Gastroesophageal sphincter (tissue), 4 donors: ENCODE data around the gene SOX6. TPM values are rescaled to one million over a fixed set of nuclear protein-coding genes. Genes with fewer than 3 reads are reported as not detected.

Experiments used
- ATAC-seq: fragments of 150-250 bp; one replicate; pipeline ENCODE4 v1.9.1; 2016; ENCODE audit warnings: mild to moderate bottlenecking, moderate library complexity
- H3K27ac ChIP-seq, 4 donors: fragments of 200-600 bp; sonication (generic) in 3 of 4; 1 replicate in 3 of 4; 2 replicates in 1 of 4; pipeline ENCODE4 v1.5.1; 2016 to 2019
- H3K27me3 ChIP-seq: fragments of 200-600 bp; sonication (generic); one replicate; pipeline ENCODE4 v1.5.1; 2019
- H3K36me3 ChIP-seq, 2 donors: fragments of 200-600 bp; sonication (generic); one replicate each; pipeline ENCODE4 v1.5.1; 2019; ENCODE audit warnings: control low read depth in 1 of 2
- H3K4me1 ChIP-seq, 3 donors: fragments of 200-600 bp; sonication (generic); 1 replicate in 2 of 3; 2 replicates in 1 of 3; pipeline ENCODE4 v1.5.1; 2016 to 2019; ENCODE audit warnings: control low read depth in 2 of 3
- H3K4me3 ChIP-seq, 2 donors: fragments of 200-600 bp; sonication (generic); one replicate each; pipeline ENCODE4 v1.5.1; 2019; ENCODE audit warnings: mild to moderate bottlenecking in 1 of 2, moderate library complexity in 1 of 2
- H3K9me3 ChIP-seq, 3 donors: fragments of 200-600 bp; sonication (generic); one replicate each; pipeline ENCODE4 v1.5.1; 2017 to 2019; ENCODE audit warnings: control low read depth in 2 of 3
- EP300 ChIP-seq: sonication (generic); formaldehyde crosslinking; IDR thresholded peaks from one replicate; pipeline ENCODE4 v1.6.1; 2017; ENCODE audit warnings: antibody characterized with exemption, mild to moderate bottlenecking
- POLR2A ChIP-seq, 2 donors: fragments of 450-650 bp; IDR thresholded peaks; one replicate each; pipeline ENCODE4 v1.6.1; 2017; ENCODE audit warnings: antibody characterized with exemption in 2 of 2, mild to moderate bottlenecking in 2 of 2, moderate library complexity in 1 of 2
- POLR2AphosphoS5 ChIP-seq: sonication (generic); formaldehyde crosslinking; IDR thresholded peaks from one replicate; pipeline ENCODE4 v1.6.1; 2017; ENCODE audit warnings: antibody characterized with exemption
- WGBS, 2 donors: methylation state at CpG; one replicate each; pipeline ENCODE4 v1.1.5; 2018; ENCODE audit warnings: low coverage in 1 of 2; 5-methylcytosine and 5-hydroxymethylcytosine counted together
- total RNA-seq, 4 donors: library from RNA; depleted of rRNA; stranded (reverse); fragments of >200 nt; gene quantifications; one replicate each; pipeline ENCODE4 v1.1.0, GENCODE V29; 2016
- TF ChIP-seq, protein P1 (sequence below), 4 experiments: fragments of 200-600 bp in 2 of 4; fragments of 450-650 bp in 2 of 4; sonication (generic) in 1 of 4; IDR thresholded peaks; one replicate each; pipeline ENCODE4 v1.5.1; 2017 to 2019; ENCODE audit warnings: antibody characterized with exemption in 4 of 4, mild to moderate bottlenecking in 2 of 4, moderate library complexity in 2 of 4

Gene SOX6
- total RNA-seq, 4 donors from 2014 or later: 1.2 to 21.9 (median 6.5) TPM

DNA sequence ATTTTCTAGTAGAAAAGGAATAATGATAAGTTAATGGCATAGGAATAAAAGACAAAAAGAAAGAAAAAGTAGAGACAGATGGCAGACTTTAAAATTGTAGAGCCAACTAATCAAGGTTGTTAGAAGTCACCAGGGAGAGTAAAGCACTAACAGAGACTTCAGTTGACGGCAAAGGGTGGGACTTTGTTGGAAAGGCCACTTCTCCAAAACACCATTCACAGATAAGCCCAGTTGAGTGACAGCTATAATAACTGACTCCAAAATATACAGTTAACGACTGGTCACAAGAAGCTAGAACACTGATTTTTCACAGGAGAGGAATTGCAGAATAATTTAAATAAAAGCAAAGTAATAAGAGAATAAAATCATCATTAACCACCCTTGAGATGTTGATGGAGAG is 16.0 kb upstream of the SOX6 start:
- Histone ChIP-seq H3K27ac (no peak overlapping the region), H3K27me3 (no peaks in the 10 kb centered on the region), H3K4me3 (no peak overlapping the region), H3K9me3 (no peaks in the 10 kb centered on the region), H3K36me3 (no peaks in the 10 kb centered on the region), H3K4me1 (no peaks in the 10 kb centered on the region)
- no peak for ATAC-seq
- TF ChIP-seq POLR2AphosphoS5 (no peak), EP300 (no peak), POLR2A (IDR thresholded peaks at IDR 0.05) (no peak)
- TF ChIP-seq, protein P1, sequence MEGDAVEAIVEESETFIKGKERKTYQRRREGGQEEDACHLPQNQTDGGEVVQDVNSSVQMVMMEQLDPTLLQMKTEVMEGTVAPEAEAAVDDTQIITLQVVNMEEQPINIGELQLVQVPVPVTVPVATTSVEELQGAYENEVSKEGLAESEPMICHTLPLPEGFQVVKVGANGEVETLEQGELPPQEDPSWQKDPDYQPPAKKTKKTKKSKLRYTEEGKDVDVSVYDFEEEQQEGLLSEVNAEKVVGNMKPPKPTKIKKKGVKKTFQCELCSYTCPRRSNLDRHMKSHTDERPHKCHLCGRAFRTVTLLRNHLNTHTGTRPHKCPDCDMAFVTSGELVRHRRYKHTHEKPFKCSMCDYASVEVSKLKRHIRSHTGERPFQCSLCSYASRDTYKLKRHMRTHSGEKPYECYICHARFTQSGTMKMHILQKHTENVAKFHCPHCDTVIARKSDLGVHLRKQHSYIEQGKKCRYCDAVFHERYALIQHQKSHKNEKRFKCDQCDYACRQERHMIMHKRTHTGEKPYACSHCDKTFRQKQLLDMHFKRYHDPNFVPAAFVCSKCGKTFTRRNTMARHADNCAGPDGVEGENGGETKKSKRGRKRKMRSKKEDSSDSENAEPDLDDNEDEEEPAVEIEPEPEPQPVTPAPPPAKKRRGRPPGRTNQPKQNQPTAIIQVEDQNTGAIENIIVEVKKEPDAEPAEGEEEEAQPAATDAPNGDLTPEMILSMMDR (IDR thresholded peaks at IDR 0.05): no peak
- 68 to 69% methylated on average over 2 of the region's 2 CpGs for WGBS, 2 donors

DNA sequence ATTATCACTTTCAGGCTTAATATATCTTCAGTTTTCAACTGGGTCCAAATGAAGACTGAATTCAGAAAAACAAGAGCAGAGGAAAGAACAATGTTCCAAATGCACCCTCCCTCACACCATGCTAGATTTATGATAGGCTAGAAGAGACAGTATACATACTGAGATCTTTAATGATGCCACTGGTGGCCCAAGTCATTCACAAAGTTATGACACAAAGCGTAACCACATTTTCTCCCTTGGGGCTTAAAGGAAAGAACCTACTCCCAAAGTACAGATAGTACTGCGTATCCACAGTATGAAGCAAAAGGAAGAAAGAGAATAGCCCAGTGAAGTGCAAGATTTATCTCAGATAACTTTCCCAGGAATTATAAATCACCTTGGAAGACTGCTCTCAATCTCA is 10.9 kb upstream of the SOX6 start:
- TF ChIP-seq, protein P1 (IDR thresholded peaks at IDR 0.05): no peak
- TF ChIP-seq EP300 (no peak), POLR2AphosphoS5 (no peak), POLR2A (IDR thresholded peaks at IDR 0.05) (no peak)
- H3K9me3 ChIP-seq: no peaks in the 10 kb centered on the region
- no peak overlapping the region for H3K27ac ChIP-seq
- no peak for ATAC-seq
- H3K4me1 ChIP-seq: no peaks in the 10 kb centered on the region
- no peaks in the 10 kb centered on the region for H3K36me3 ChIP-seq
- no peak overlapping the region for H3K4me3 ChIP-seq
- WGBS, 2 donors: 94 to 100% methylated on average over 2 of the region's 2 CpGs
- no peaks in the 10 kb centered on the region for H3K27me3 ChIP-seq

DNA sequence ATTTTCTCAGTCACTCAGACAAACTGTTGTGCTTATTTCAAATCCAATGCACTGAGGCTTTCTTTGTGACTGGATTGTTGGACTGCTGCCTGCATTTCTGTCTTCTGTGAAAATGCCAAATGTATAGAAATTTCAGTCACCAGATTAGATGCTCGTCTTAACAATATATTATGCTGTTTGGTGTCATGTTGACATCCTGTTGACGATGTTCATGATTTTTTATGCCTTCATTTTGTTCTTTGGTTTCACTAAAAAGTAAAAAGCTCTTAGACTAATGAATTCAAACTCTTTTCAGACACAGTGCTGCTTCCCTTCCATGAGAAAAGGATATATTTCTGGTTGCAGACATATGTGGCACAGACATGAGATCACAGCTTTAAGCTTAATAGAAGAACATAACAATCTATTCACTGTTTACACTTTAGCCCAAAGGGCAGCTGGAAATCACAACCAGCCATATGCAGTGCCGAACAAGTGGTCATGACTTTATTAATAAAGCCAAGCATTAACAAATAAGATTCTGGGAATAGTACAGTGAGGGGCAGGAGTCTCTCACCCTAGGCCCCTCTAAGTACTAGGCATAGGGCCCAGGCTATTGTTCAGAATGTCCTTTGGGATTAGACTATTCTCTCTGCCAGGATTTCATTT is 9.4 kb upstream of the SOX6 start:
- TF ChIP-seq POLR2AphosphoS5: no peak
- WGBS, 2 donors: 53 to 60% methylated on average over 3 of the region's 3 CpGs
- H3K36me3 ChIP-seq: no peaks in the 10 kb centered on the region

DNA sequence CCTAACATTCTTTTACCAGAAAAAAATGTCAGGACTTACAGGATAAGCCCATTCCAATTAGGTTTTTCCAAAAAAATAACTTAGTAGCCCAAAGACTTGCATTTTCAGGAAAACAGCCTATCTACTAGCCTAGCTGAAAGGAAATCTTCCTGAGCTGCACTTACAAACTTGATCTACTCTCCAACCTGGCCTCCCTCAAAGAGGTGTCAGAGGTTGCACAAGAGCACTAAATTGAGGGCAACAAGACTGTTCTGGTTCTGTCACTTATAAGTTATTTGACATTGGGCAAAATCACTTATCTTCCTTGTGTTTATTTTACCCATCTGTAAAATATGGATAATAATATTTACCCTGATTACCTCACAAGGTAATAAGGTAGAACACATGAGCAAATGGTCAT is 7.9 kb upstream of the SOX6 start:
- Histone ChIP-seq H3K27ac (no peak overlapping the region), H3K36me3 (no peaks in the 10 kb centered on the region), H3K9me3 (no peaks in the 10 kb centered on the region), H3K27me3 (no peaks in the 10 kb centered on the region), H3K4me3 (no peak overlapping the region), H3K4me1 (no peaks in the 10 kb centered on the region)
- TF ChIP-seq, protein P1 (IDR thresholded peaks at IDR 0.05): no peak
- ATAC-seq: no peak

More for the DNA sequence above, 9.4 kb upstream of the SOX6 start:
- H3K27me3 ChIP-seq: no peaks in the 10 kb centered on the region
- H3K4me1 ChIP-seq: no peaks in the 10 kb centered on the region
- ATAC-seq: no peak
- H3K27ac ChIP-seq: no peak overlapping the region
- H3K4me3 ChIP-seq: no peak overlapping the region
- no peaks in the 10 kb centered on the region for H3K9me3 ChIP-seq

GRCh38 chr11:16363706-16364105 is 7.4 kb upstream of the SOX6 start:
- no peaks in the 10 kb centered on the region for H3K9me3 ChIP-seq
- 72 to 80% methylated on average over 3 of the region's 3 CpGs for WGBS, 2 donors
- H3K4me1 ChIP-seq: no peaks in the 10 kb centered on the region
- no peaks in the 10 kb centered on the region for H3K36me3 ChIP-seq
- H3K27ac ChIP-seq: no peak overlapping the region
- ATAC-seq: no peak
- no peaks in the 10 kb centered on the region for H3K27me3 ChIP-seq
- TF ChIP-seq EP300 (no peak), POLR2AphosphoS5 (no peak), POLR2A (IDR thresholded peaks at IDR 0.05) (no peak)
- no peak overlapping the region for H3K4me3 ChIP-seq

DNA sequence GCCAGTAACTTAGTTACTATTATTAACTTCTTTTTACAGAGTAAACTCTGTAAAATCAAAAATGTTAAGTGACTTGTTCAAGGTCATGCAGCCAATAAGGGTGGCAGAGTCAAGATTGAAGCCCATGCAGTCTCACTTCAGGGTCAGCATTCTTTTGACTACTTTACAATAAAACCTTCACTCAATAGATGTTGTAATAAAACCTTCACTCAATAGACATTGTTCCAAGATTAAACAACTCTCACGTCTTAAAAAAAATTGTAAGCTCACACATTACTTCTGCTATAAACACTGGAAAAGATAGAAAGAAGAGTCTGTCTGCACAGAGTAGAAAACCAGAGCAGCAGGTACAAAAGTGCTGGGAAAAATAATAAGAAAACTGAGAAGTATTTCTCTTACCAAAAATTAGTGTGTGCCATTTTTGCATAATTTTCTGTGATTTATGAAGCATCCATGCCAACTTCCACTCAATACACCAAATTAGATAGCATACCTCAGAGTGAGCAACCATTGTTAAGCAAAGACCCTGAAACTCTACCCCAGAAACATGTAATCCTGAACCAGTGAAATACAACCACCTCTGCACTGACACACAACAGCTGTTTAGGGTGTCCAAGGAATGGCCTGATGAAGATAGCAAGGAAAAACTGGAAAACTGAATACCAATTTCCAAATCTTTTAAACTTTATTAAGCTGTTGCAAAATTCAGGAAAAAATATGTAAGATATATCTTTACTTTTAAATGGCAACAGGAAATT is 4.9 kb upstream of the SOX6 start:
- H3K36me3 ChIP-seq: no peaks in the 10 kb centered on the region
- H3K4me1 ChIP-seq: peaks cover 0 to 5% (median 0%) of the 10 kb centered on the region in 3 donors
- TF ChIP-seq POLR2A (IDR thresholded peaks at IDR 0.05) (no peak), POLR2AphosphoS5 (no peak), EP300 (no peak)
- TF ChIP-seq, protein P1 (IDR thresholded peaks at IDR 0.05): no peak
- no peak overlapping the region for H3K27ac ChIP-seq
- H3K4me3 ChIP-seq: no peak overlapping the region
- H3K9me3 ChIP-seq: no peaks in the 10 kb centered on the region
- 18 to 50% methylated on average over 1 of the region's 1 CpG for WGBS, 2 donors
- no peak for ATAC-seq
- H3K27me3 ChIP-seq: no peaks in the 10 kb centered on the region
